Lung (tissue), 12 donors: ENCODE measurements around the gene ZFR2. TPM values are rescaled to one million over a fixed set of nuclear protein-coding genes. Genes with fewer than 3 reads are reported as not detected.

ENCODE experiments used
- ATAC-seq: fragments of 200-7000 bp; cut with Tn5 transposase; one replicate; pipeline ENCODE4 v1.9.1; 2020; ENCODE audit warnings: moderate number of reproducible peaks; ENCODE audit not compliant: insufficient read depth, low FRiP score
- DNase-seq, 3 donors: peaks; one replicate each; pipeline ENCODE4 v3.0.0-alpha.2; 2013 to 2017
- H3K27ac ChIP-seq, 2 donors: one replicate each; pipeline ENCODE4 v1.5.1; 2013; ENCODE audit warnings: mild to moderate bottlenecking in 2 of 2, moderate library complexity in 2 of 2, control low read depth in 1 of 2, inconsistent platforms in 1 of 2, low read depth in 1 of 2, low read length in 1 of 2
- H3K27me3 ChIP-seq, 3 donors: one replicate each; pipeline ENCODE4 v1.5.1; 2013; ENCODE audit warnings: low read length in 2 of 3; ENCODE audit not compliant: control insufficient read depth in 3 of 3, insufficient read depth in 3 of 3
- H3K36me3 ChIP-seq, 4 donors: one replicate each; pipeline ENCODE4 v1.5.1; 2013; ENCODE audit warnings: low read length in 4 of 4, mild to moderate bottlenecking in 1 of 4, moderate library complexity in 1 of 4; ENCODE audit not compliant: control insufficient read depth in 4 of 4, insufficient read depth in 4 of 4
- H3K4me1 ChIP-seq, 5 donors: one replicate each; pipeline ENCODE4 v1.5.1; 2013; ENCODE audit warnings: low read length in 5 of 5, mild to moderate bottlenecking in 2 of 5, moderate library complexity in 1 of 5; ENCODE audit not compliant: control insufficient read depth in 5 of 5, insufficient read depth in 5 of 5
- H3K4me3 ChIP-seq: one replicate; pipeline ENCODE4 v1.5.1; 2013; ENCODE audit warnings: mild to moderate bottlenecking, control low read depth, moderate library complexity
- H3K9ac ChIP-seq, 2 donors: one replicate each; pipeline ENCODE4 v1.5.1; 2013; ENCODE audit warnings: low read length in 2 of 2, control low read depth in 1 of 2; ENCODE audit not compliant: insufficient read depth in 1 of 2
- H3K9me3 ChIP-seq, 4 donors: one replicate each; pipeline ENCODE4 v1.5.1; 2013; ENCODE audit warnings: low read length in 3 of 4, mild to moderate bottlenecking in 1 of 4, moderate library complexity in 1 of 4; ENCODE audit not compliant: control insufficient read depth in 4 of 4, insufficient read depth in 3 of 4
- WGBS, 2 donors: extraction: QIAGEN DNeasy Blood & Tissue Kit; methylation state at CpG; one replicate each; pipeline ENCODE4 v1.1.7; 2013; 5-methylcytosine and 5-hydroxymethylcytosine counted together
- polyA plus RNA-seq, 2 donors: library from polyadenylated mRNA; stranded (reverse); fragments of 200-250 nt; gene quantifications; one replicate each; pipeline ENCODE4 v1.2.1, GENCODE V29; 2013
- total RNA-seq, 2 donors: library from RNA; depleted of rRNA in 1 of 2; stranded (reverse); fragments of >200 nt in 1 of 2; gene quantifications; one replicate each; pipeline ENCODE4 v1.2.1, GENCODE V29; 2014 to 2021
- TF ChIP-seq, protein P1 (sequence below): IDR thresholded peaks from 2 replicates; pipeline ENCODE4 v1.5.1; 2012; ENCODE audit warnings: mild to moderate bottlenecking; ENCODE audit errors: control extremely low read depth, extremely low read depth
- donor health status: control.
- donor health status: control.
- donor health status: Bipolar disorder and iron deficiency.
- donor health status: healthy.
- donor health status: DM: yes; HTN: yes; CAD: no.

Gene ZFR2
- total and polyA plus RNA-seq, 4 donors = 0.05 to 0.34 (median 0.19) TPM

- DNase-seq = no peak
- TF ChIP-seq, protein P1, sequence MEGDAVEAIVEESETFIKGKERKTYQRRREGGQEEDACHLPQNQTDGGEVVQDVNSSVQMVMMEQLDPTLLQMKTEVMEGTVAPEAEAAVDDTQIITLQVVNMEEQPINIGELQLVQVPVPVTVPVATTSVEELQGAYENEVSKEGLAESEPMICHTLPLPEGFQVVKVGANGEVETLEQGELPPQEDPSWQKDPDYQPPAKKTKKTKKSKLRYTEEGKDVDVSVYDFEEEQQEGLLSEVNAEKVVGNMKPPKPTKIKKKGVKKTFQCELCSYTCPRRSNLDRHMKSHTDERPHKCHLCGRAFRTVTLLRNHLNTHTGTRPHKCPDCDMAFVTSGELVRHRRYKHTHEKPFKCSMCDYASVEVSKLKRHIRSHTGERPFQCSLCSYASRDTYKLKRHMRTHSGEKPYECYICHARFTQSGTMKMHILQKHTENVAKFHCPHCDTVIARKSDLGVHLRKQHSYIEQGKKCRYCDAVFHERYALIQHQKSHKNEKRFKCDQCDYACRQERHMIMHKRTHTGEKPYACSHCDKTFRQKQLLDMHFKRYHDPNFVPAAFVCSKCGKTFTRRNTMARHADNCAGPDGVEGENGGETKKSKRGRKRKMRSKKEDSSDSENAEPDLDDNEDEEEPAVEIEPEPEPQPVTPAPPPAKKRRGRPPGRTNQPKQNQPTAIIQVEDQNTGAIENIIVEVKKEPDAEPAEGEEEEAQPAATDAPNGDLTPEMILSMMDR = no peak
- WGBS, 2 donors = 58 to 78% methylated on average over 4 of the region's 4 CpGs
- ATAC-seq = no peak
- H3K27me3 ChIP-seq = peaks cover 4 to 11% (median 9%) of the 10 kb centered on the region in 3 donors
- H3K27ac ChIP-seq = no peak overlapping the region
- H3K9me3 ChIP-seq = peaks cover 0 to 11% (median 0%) of the 10 kb centered on the region in 4 donors
- H3K9ac ChIP-seq = no peak overlapping the region
- H3K4me1 ChIP-seq = no peaks in the 10 kb centered on the region
- H3K4me3 ChIP-seq = no peak overlapping the region
- no peaks in the 10 kb centered on the region for H3K36me3 ChIP-seq
Measured at GRCh38 chr19:3873151-3873550, 4.3 kb upstream of the ZFR2 start.

DNA sequence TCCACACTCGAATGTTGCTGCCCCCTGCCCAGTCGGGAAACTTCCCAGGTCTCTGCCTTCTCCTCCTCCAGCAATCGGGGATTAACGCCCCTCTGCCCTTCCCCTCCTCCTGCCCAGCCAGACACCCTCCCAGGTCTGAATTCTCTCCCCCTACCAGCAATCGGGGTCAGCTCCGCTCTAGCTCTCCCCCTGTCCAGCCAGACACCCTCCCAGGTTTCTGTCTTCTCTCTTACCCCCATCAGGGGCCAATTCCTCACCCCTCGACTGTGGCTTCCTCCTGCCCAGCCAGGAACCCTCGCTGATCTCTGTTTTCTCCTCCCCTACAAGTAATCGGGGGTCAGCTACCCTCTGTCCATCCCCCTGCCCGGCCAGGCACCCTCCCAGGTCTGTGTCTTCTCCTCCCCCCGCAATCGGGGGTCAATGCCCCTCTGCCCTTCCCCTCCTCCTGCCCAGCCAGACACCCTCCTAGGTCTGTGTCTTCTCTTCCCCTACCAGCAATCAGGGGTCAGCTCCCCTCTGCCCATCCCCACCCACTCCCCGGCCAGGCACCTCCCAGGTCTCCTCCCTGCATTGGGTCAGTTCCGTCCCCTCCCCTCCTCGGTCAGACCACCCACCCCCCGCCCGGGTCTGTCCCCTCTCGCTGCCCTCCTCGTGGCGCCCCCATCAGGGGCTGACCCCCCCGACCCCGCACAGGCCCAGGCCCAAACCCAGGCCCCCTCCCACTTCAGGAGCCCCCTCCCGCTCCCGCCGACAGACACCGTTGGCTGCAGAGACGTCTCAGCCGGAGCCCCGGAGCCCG lies 668 bp downstream of the ZFR2 start:
- no peak overlapping the region for H3K9ac ChIP-seq
- H3K4me3 ChIP-seq = no peak overlapping the region
- no peaks in the 10 kb centered on the region for H3K4me1 ChIP-seq
- H3K27me3 ChIP-seq = peaks cover 4 to 37% (median 20%) of the 10 kb centered on the region in 3 donors
- DNase-seq (no peak), ATAC-seq (no peak)
- H3K36me3 ChIP-seq = no peaks in the 10 kb centered on the region
- TF ChIP-seq, protein P1 = no peak
- no peak overlapping the region for H3K27ac ChIP-seq
- WGBS, 2 donors = 10 to 11% methylated on average over 23 to 30 of the region's 30 CpGs
- H3K9me3 ChIP-seq = peaks cover 0 to 15% (median 0%) of the 10 kb centered on the region in 4 donors

DNA sequence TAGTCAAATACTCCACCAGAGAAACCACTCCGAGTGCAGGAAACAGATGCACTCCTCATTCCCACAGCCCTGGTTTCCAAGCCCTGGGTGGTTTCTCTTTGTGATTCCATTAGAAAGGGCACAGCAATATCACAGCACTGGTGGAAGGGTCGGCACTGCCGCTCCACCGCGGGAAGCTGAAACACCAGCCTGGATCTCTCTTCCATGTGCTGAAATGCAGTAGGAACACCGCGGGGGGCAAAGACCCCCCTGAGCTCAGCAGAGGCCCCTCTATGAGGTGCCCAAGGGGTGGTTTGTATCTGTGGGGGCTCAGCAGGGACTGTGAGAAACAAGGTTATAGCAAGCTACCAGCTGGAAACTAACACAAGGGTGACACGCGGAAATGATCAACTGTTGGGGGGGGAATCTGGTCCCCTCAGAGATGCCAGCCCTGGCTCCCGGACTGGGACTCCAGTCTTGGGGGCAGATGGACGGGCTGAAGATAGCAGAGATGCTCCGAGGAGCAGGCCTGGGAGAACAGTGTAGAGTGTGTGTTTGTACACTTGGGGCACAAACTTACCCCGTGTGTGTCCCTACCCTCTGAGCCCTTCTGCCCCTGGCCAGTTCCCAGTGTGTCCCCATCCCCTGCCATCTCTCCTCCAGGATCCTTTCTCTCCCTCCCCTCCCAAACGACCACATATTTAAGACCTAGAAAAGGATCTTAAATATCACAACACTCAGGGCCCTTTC lies 1.8 kb downstream of the ZFR2 start:
- DNase-seq = no peak
- H3K4me1 ChIP-seq = no peaks in the 10 kb centered on the region
- TF ChIP-seq, protein P1 = no peak
- no peak overlapping the region for H3K27ac ChIP-seq
- no peaks in the 10 kb centered on the region for H3K36me3 ChIP-seq
- 61 to 62% methylated on average over 14 of the region's 14 CpGs for WGBS, 2 donors
- H3K27me3 ChIP-seq = peaks cover 4 to 37% (median 20%) of the 10 kb centered on the region in 3 donors
- no peak overlapping the region for H3K9ac ChIP-seq
- ATAC-seq = no peak
- no peak overlapping the region for H3K4me3 ChIP-seq
- H3K9me3 ChIP-seq = peaks cover 0 to 15% (median 0%) of the 10 kb centered on the region in 4 donors
